ENCODE results near the gene FUT3.
A peak's percentile ranks its signal among the peaks of the same experiment; 100 is the strongest.
"Not testable (repeated sequence)": the region's sequence is repeated elsewhere in the genome, so short reads cannot be mapped to it uniquely, and the experiment has no call there.

FUT3 gene

DNA sequence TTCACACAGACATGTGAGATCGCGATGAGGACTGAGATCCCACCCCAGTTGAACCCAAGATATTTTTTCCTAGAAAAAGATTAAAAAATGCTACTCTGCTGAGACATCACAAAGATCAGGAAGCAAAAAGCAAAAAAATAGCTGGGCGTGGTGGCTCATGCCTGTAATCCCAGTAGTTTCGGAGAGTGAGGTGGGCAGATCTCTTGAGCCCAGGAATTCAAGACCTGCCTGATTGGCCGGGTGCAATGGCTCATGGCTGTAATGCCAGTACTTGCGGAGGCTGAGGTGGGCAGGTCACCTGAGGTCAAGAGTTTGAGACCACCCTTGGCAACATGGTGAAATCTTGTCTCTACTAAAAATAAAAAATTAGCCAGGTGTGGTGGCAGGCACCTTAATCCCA is 1.1 kb downstream of the FUT3 start:
- no peak for DNase-seq (ENCODE audit: insufficient read length, low spot score)
- no peak for FAIRE-seq

DNA sequence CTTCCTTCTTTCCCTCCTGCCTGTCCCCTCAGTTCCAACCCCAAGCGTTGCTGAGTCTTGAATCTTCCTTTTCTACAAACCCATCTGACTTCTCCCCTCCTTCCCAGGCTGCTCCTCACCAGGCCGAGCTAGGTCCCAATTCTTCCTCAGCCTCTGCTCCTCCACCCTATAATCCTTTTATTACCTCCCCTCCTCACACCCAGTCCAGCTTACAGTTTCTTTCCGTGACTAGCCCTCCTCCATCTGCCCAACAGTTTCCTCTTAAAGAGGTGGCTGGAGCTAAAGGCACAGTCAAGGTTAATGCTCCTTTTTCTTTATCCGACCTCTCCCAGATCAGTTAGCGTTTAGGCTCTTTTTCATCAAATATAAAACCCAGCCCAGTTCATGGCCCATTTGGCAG is 2.6 kb downstream of the FUT3 start:
- not testable (repeated sequence) for FAIRE-seq; DNase-seq (ENCODE audit: insufficient read length, low spot score)

DNA sequence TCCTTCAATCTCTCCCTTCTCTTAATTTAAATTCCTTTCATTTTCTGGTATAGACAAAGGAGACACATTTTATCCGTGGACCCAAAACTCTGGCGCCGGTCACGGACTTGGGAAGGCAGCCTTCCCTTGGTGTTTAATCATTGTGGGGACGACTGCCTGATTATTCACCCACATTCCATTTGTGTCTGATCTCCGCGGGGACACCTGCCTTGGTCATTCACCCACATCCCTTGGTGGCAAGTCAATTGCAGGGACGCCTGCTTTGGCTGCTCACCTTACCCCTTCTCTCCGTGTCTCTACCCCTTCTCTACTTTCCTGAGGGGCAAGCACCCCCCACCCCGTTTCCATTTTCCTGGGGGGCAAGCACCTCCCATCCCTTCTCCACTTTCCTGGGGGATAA is 3.4 kb downstream of the FUT3 start:
- FAIRE-seq; DNase-seq (ENCODE audit: insufficient read length, low spot score): not testable (repeated sequence)

DNA sequence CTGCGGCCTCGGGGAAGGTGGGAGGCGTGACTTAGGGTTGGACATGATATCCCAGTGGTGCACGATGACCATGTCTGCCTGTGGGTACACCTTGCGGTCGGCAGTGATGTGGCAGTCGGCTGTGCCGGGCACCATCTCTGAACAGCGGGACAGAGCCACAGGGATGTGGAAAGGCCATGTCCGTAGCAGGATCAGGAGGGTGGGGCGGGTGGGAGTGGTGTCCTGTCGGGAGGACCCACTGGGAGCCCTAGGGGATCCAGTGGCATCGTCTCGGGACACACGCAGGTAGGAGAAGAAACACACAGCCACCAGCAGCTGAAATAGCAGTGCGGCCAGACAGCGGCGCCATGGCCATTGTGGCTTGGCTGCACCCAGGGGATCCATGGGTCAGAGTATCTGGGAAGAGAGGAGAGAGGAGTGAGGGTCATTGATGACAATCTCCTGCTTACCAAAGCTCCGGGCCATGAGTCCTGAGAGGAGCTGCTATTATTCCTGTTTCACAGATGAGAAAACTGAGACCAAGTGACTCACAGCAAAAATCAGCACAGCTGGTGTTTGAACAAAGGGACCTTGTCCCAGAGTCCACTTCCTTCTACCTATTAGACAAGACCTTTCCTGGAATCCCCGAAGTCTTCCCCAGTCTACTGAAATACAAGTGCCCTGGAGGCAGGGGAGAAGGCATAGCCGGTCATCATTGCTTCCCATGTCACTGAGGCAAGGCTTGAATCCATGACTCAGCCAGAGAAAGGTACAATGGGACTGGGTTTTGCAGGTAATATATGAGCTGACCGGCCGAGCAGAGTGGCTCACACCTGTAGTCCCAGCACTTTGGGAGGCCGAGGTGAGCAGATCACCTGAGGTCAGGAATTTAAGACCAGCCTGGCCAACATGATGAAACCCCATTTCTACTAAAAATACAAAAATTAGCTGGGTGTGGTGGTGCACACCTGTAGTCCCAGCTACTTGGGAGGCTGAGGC is 6.5 kb downstream of the FUT3 start:
- FAIRE-seq (no peak), DNase-seq (ENCODE audit: insufficient read length, low spot score) (no peak)

DNA sequence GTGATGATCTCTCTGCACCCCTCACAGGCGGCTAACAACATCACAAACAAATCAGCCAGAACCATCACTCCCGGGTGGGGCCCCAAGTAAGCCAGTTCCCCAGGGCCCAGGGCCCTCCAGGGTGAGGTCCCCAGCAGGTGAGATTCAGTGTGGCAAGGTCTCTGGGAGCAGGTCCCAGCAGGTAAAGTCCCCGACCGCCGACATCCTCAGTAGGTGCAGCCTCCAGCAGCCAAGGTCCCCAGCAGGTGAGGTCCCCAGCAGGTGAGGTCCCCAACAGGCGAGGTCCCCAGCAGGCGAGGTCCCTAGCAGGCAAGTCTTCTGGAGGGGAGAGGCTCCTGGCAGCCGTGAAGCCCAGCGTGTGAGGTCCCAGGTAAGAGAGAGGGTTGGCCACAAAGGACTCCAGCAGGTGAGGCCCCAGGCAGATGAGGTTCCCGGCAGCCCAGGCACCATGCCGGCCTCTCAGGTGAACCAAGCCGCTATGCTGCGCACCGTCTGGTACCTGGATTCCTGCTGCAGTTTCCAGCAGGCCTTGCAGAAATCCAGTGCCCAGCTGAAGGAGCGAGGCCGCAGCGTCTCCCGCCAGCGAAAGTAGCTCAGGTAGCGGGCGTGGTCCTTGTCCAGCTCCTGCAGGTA is 7.8 kb downstream of the FUT3 start:
- DNase-seq (ENCODE audit: insufficient read length, low spot score): no peak
- no peak for FAIRE-seq

DNA sequence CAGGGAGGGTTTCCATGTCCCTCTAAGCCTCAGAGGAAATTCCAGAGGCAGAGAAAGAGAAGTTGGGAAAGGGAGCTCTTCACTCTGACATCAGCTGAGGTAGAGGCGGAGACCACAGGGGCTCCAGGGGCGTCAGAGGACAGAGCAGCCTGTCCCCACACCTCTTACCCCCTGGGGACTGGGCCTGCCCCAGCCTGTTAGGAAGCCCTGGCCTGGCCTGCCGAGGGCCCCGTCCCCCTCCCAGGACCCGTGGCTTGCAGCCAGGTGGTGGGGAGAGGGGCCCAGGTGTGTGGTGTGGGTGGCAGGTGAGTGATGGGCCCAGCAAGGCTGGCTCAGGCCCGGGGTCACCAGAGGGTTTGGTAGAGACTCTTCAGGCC is 9.5 kb downstream of the FUT3 start:
- FAIRE-seq; DNase-seq (ENCODE audit: insufficient read length, low spot score): not testable (repeated sequence)

DNA sequence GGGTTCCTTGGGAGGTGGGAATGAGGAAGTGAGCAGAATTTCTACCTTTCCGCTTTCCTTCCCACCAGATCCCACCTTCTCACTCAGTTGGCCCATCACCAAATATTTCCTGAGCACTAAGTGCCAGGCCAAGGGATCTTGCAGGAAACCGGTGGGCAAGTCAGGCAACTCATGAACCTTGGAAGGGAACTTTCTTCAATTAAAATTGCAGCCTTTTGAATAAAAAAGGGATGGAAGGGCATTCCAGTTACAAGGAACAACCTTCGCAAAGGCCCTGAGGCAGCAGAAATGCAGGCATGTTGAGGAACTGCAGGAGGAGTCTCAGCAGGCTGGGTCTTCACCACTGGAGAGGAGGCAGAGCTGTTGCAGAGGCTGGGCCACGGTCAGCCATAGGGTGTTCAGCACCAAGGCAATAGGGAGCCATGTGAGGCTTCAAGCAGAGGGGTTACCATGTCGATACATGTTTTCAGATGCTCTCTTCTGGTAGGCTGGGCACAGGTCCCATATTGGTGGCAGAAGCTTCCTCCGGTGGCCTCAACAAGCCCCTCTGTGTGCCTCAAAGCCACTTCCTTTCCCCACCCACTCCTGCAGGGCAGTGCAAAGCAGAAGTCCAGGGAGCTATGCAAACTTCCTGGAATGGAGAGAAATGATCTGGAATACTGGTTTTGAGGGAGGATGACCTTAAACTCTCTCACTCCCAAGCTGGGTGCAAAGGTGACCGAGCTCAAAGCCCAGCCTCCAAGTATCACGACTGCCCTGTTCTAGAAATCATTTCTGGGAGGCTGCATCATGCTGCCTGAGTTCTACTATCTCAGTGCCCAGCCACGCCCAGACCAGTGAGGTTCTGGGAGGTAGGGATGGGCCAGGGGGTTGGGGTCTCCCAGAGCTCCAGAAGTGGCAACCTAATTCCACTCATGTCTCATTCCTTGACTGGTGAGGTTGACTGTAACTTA is 11.9 kb downstream of the FUT3 start, which contains the start of gene FUT6:
Gene FUT6 (minus strand): TSS at position 638 of the 953 bp plus-strand sequence. CDS start 7,135 bp downstream, outside the sequence.
- DNase-seq (ENCODE audit: insufficient read length, low spot score) (no peak), FAIRE-seq (no peak)

DNA sequence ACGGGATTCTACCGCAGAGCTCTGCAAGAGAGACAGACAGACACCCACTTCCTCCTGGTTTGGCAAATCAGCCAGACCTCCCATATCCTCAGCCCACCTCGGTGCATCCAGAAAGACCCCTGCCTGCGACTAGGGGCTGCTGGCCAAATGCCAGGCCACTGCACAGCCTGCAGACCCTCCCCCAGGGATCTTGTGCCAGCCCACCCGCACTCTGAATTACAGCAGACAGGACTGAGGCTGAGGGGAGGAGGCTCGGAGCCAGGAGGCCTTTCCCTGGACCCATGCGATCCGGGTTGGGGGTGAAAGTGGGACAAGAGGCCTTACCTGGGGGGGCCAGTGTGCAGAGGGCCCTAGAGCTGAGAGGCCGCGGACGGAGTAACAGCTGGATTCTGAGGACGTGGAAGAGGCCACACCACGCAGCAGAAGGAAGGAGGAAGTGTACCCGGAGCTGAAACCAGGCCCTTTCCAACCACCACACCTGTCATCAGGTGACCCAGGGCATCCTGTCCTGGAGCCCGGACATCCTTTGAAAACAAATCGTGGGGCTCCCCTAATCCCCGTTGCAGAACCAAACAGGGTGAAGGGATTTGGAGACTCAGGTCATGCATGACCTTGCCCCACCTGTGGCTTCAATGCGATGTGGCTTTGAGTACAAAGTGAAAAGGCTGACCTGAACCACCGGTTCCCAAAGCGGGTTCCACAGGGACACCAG is 12.7 kb downstream of the FUT3 start:
- no peak for DNase-seq (ENCODE audit: insufficient read length, low spot score)
- no peak for FAIRE-seq

DNA sequence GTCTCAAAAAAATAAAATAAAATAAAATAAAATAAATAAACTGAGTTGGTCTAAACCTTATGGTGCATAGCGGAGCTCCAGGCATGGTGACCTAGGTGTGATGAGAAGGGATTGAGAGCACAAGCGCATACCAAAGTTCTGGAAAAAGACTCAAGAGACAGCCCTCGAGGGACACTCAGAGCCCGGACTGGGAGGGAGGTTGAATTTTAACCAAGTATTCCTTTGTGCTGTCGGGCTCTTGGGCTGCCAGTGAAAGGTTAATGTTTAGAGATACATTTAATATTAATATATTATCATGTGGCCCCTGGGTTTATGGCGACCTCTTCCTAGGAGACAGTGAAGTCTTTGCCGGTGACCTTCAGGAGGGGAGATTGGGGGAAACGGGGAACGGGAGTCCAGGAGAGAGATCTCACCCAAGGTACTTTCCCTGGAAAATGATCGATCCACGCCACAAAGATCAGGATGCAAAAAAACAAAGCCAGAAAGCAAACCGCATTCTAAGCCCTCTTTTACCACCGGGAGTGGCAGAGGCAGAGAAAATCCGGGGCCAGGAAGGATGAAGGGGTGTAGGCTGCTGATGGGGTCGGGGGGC is 13.4 kb downstream of the FUT3 start:
- DNase-seq (ENCODE audit: insufficient read length, low spot score) (no peak), FAIRE-seq (no peak)

DNA sequence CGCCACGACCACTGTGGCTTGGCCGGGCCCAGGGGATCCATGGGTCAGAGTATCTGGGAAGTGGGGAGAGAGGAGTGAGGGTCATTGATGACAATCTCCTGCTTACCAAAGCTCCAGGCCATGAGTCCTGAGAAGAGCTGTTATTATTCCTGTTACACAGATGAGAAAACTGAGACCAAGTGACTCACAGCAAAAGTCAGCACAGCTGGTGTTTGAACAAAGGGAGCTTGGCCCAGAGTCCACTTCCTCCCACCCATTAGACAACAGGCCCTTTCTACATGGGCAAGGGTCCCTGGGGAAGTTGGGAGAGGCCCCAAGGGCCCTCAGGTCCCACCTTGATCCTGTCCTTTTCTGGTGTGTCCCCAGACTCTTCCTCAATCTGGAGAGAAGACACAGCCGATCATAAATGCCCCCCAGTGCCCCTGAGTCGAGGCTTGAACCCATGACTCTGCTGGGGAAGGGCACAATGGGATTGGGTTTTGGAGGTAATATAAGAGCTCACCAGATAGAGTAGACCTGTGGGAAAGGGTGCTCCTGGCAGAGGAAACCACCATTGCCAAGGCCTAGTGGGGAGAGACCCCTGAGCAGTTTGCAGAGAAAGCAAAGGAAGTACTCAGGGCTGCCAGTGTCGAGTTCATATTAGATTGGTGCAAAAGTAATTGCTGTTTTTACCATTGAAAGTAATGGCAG is 18.6 kb downstream of the FUT3 start:
- FAIRE-seq: no peak
- no peak for DNase-seq (ENCODE audit: insufficient read length, low spot score)

DNA sequence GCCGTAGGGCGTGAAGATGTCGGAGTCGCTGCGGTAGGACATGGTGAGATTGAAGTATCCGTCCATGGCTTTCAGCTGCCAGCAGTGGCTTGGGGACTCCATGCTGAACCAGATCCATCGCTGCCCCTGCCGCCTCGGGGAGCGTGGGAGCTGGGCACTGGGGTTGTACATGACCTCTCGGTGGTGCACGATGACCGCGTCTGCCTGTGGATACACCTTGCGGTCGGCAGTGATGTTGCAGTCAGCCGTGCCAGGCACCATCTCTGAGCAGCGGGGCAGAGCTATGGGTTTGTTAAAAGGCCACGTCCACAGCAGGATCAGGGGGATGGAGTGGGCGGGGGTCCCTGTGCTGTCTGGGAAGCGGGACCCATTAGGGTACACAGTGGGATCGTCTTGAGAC is 19.2 kb downstream of the FUT3 start:
- DNase-seq (ENCODE audit: insufficient read length, low spot score): no peak
- no peak for FAIRE-seq

DNA sequence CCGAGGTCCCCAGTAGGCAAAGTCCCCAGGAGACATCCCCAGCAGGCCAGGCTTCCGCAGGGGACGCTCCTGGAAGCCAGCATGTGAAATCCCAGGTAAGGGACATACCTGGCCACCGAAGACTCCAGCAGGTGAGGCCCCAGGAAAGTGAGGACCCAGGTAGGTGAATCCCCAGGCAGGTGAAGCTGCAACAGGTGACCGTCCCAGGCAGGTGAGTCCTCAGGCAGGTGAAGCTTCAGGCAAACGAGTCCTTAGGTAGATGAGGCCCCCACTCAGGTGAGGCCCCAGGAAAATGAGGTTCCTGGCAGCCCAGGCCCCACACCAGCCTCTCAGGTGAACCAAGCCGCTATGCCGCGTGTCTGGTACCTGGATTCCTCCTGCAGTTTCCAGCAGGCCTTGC is 20.1 kb downstream of the FUT3 start:
- DNase-seq (ENCODE audit: insufficient read length, low spot score) (no peak), FAIRE-seq (no peak)

DNA sequence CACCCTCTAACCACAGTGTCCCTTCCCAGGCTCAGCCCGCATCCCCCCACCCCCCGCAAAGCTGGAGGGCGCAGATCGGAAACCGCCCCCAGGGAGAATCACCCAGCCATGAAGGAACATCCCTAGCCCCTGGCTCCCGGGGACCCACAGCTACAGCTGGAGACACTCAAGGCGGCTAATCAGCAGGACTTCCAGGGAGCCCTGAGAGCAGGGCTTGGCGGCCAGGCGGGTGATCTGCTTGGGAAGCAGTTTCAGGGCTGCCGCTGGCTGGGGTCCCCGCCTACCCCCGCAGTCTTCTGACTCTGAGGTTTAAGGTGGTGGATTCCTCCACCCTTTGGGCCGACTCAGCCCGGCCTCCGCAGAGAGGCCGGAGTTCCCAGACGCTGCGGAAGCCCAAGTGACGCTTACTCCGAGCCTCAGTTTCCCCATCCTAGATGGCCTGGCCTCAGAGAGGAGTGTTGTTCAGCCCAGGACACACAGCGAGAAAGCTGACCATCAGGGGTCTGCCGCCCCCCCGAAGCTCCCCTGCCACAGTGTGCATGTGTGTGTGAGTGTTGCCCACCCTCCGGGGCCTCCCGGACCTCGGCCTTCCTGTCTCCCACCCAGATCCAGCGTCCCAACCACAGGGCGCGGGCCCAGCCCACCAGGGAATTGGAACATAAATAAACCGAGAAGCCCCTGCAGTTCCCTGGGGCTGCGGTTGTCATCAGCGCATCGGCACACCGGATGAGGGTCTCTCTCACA is 21.5 kb downstream of the FUT3 start:
- no peak for FAIRE-seq
- DNase-seq (ENCODE audit: insufficient read length, low spot score): no peak

DNA sequence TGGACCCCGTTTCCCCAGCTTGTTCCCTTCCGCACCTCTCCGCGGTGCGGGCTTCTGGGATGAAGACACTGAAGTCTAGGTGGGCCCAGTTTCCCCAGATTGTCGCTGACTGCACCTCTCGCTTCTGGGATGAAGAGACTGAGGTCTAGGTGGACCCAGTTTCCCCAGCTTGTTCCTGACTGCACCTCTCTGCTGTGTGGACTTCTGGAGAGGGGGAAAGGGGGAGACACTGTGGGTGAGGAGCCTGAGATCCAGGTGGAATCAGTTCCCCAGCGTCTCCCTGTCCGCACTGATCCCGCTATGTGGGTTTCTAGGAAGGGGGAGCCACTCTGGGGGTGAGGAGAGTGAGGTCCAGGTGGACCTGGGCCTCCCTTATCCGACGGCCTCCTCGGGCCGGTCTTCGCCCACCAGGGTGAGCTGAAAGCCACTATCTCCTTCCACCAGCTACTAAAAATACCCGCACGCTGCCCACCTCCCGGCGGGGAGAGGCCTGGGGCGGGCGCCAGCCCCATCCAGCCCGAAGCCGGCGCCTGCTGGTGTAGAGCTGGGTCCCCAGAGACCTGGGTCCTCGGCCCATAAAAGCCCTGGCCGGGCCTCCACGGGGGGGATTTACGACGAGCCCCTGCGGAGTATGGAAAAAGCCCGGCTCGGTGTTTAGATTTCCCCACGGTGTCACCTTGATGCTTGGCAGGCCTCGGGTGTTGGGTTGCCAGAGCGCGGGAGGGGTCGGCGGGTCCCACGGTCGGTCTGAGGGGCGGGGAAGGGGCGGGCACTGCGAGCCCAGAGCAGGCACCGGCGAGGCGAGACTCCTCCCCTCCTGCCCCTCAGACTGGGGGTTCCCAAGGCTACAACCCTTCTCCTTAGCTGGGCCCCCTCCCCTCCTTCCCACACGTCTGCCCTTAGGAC is 22.3 kb downstream of the FUT3 start:
- DNase-seq (ENCODE audit: insufficient read length, low spot score): no peak
- no peak for FAIRE-seq

DNA sequence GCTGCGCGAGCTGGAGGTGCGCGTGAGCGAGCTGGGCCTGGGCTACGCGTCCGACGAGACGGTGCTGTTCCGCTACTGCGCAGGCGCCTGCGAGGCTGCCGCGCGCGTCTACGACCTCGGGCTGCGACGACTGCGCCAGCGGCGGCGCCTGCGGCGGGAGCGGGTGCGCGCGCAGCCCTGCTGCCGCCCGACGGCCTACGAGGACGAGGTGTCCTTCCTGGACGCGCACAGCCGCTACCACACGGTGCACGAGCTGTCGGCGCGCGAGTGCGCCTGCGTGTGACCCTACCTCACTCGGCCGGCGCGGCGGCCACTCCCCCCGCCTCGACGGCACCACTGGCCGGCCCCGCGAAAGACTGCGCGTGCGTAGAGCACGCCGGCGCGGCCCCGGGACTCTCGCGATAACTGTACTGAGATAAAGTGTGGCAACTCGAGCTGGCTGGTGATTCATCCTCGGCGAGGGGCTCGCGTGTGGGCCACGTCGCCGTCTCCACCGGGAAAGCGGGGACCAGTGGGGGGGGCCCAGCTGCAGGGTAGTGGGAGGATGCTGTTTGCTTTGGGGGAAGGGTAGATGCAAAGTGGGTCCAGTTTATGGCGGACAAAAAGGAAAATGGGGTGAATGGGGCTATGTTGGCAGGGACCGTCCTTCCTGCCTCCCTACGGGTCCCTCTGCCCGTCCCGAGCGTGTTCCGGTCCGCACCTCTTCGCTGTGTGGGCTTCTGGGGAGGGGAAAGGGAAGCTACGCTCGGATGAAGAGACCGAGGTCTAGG is 23.2 kb downstream of the FUT3 start:
- DNase-seq (ENCODE audit: insufficient read length, low spot score) (peak; percentile 94), FAIRE-seq (peak; percentile 99)

DNA sequence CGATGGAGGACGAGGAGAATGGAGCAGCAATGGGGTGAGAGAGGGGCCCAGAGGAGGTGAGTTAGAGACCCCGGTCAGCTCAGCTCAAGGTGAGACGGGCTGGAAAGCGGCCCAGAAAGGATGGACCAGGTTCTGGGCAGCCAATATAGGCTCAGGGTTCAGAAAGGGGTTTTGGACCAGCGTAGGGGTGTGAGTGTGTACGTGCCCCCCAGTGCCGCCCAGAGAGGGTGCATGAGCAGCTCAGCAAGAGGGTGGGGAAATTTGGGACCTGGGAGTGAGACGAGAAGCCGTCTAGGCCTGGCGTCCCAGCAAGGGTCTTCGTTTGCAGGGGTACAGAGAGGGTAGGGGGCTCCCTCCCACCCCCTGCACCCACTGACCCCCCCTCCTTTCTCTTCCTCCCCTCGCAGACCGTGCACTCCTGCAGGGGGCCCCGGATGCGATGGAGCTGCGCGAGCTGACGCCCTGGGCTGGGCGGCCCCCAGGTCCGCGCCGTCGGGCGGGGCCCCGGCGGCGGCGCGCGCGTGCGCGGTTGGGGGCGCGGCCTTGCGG is 23.8 kb downstream of the FUT3 start:
- no peak for DNase-seq (ENCODE audit: insufficient read length, low spot score)
- no peak for FAIRE-seq

All from HTR-8/SVneo (cell line).